Embryonic facial prominence (tissue), 1 donor: ENCODE results near the gene HEBP1.

Experiments used
- DNase-seq: peaks from one replicate; pipeline ENCODE4 v3.0.0-alpha.2; 2016; ENCODE audit errors: extremely low spot score

HEBP1 gene

GRCh38 chr12:12951504-12951903 is 48.6 kb downstream of the HEBP1 start:
- no peak for DNase-seq

GRCh38 chr12:12947902-12948301 is 52.2 kb downstream of the HEBP1 start:
- DNase-seq, result no peak

GRCh38 chr12:12946686-12947355 is 53.2 kb downstream of the HEBP1 start:
- DNase-seq, result no peak

- DNase-seq, result no peak
These were observed 54.5 kb downstream of the HEBP1 start for GRCh38 chr12:12945591-12945990.

GRCh38 chr12:12943586-12944260 is 56.3 kb downstream of the HEBP1 start:
- no peak for DNase-seq

- no peak for DNase-seq
These were observed 58.4 kb downstream of the HEBP1 start for GRCh38 chr12:12941450-12942350.

GRCh38 chr12:12939888-12940287 is 60.2 kb downstream of the HEBP1 start:
- DNase-seq, result no peak

- no peak for DNase-seq
These were observed 61.5 kb downstream of the HEBP1 start for GRCh38 chr12:12938541-12938940.

- no peak for DNase-seq
These were observed 63.0 kb downstream of the HEBP1 start for GRCh38 chr12:12936983-12937491.

- DNase-seq, result no peak
These were observed 65.5 kb downstream of the HEBP1 start for GRCh38 chr12:12934556-12934955.

GRCh38 chr12:12933742-12934141 is 66.3 kb downstream of the HEBP1 start:
- no peak for DNase-seq

GRCh38 chr12:12930633-12931219 is 69.3 kb downstream of the HEBP1 start:
- DNase-seq, result no peak

- no peak for DNase-seq
These were observed 70.4 kb downstream of the HEBP1 start for GRCh38 chr12:12929696-12930095.

GRCh38 chr12:12927211-12928079 is 72.6 kb downstream of the HEBP1 start:
- no peak for DNase-seq

GRCh38 chr12:12926571-12927071 is 73.4 kb downstream of the HEBP1 start:
- no peak for DNase-seq

- DNase-seq, result no peak
These were observed 74.7 kb downstream of the HEBP1 start for GRCh38 chr12:12925388-12925787.
